ENCODE data around the gene HARS1. TPM values are rescaled to one million over a fixed set of nuclear protein-coding genes. Genes with fewer than 3 reads are reported as not detected.
"Not testable (repeated sequence)": the region's sequence is repeated elsewhere in the genome, so short reads cannot be mapped to it uniquely, and the experiment has no call there.

The HARS1 gene
- total and polyA plus RNA-seq, 3 donors from 2014 or later = 58.7 to 73.4 (median 63.9) TPM

DNA sequence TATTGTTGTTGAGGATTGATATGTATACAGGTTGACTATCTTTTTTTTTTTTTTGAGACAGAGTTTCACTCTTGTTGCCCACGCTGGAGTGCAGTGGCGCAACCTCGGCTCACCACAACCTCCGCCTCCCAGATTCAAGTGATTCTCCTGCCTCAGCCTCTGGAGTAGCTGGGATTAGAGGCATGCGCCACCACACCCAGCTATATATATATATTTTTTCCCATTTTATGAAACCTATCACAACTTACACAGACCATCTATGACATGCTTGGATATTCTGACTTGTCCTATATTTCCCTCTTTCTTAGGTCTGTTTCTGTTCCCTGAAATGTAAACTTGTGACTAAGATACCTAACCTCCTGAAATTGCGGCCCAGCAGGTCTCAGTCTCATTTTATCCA lies 63.2 kb downstream of the HARS1 start:
- intact Hi-C loops (cut with DNase I; ENCODE audit: low total_unique reads) = no loop called here
- no peak for TF ChIP-seq POLR2A (IDR thresholded peaks at IDR 0.05)
- TF ChIP-seq, protein P1, sequence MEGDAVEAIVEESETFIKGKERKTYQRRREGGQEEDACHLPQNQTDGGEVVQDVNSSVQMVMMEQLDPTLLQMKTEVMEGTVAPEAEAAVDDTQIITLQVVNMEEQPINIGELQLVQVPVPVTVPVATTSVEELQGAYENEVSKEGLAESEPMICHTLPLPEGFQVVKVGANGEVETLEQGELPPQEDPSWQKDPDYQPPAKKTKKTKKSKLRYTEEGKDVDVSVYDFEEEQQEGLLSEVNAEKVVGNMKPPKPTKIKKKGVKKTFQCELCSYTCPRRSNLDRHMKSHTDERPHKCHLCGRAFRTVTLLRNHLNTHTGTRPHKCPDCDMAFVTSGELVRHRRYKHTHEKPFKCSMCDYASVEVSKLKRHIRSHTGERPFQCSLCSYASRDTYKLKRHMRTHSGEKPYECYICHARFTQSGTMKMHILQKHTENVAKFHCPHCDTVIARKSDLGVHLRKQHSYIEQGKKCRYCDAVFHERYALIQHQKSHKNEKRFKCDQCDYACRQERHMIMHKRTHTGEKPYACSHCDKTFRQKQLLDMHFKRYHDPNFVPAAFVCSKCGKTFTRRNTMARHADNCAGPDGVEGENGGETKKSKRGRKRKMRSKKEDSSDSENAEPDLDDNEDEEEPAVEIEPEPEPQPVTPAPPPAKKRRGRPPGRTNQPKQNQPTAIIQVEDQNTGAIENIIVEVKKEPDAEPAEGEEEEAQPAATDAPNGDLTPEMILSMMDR (IDR thresholded peaks at IDR 0.05) = no peak
- Histone ChIP-seq H3K27me3 (no peaks in the 10 kb centered on the region), H3K9me3 (no peaks in the 10 kb centered on the region), H3K36me3 (ENCODE audit: low read depth, missing control alignments) (no peaks in the 10 kb centered on the region), H3K27ac (no peak overlapping the region), H3K4me1 (no peaks in the 10 kb centered on the region), H3K4me3 (no peak overlapping the region)
- DNase-seq = no peak
- WGBS, 2 donors = 86 to 89% methylated on average over 6 of the region's 6 CpGs

DNA sequence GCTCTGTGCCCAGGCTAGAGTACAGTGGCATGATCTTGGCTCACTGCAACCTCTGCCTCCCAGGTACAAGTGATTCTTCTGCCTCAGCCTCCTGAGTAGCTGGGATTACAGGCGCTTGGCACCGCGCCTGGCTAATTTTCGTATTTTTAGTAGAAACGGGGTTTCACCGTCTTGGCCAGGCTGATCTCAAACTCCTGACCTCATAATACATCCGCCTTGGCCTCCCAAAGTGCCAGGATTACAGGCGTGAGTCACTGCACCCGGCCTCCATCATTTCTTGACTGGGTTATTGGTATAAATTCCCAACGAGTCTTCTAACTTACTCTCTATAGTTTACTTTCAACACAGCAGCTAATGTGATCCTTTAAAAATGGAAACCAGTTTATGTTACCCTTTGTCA lies 66.3 kb downstream of the HARS1 start:
- H3K4me1 ChIP-seq; DNase-seq; H3K9me3 ChIP-seq; H3K4me3 ChIP-seq; H3K27me3 ChIP-seq; H3K27ac ChIP-seq; H3K36me3 ChIP-seq (ENCODE audit: low read depth, missing control alignments); intact Hi-C loops (cut with DNase I; ENCODE audit: low total_unique reads): not testable (repeated sequence)
- 85 to 92% methylated on average over 10 of the region's 10 CpGs for WGBS, 2 donors

Small RNA genes lying within 50 kb of the gene (microRNA-seq; reads per million reads assigned to microRNA genes)
- 2.8 to 4.9 reads per million in 2 donors for gene MIR3655 (ENCODE audit: borderline number of aligned reads in 2 of 2, borderline replicate concordance in 1 of 2)

Small RNA genes lying within 50 kb of the gene (small RNA-seq; reads per million reads assigned to genes)
- 12.8 to 13.9 reads per million in 2 donors for gene VTRNA1-1
- gene VTRNA1-2 = 3.0 to 5.8 reads per million in 2 donors
- 0 reads per million in 2 donors for gene VTRNA1-3

Other genes starting within 250 kb of the HARS1 start
- 10 to 100 TPM; 11.7 to 14.0 TPM for gene EIF4EBP3, start 143.7 kb downstream of the HARS1 start, total RNA-seq
- 47.3 TPM for gene EIF4EBP3, start 143.7 kb downstream of the HARS1 start, polyA plus RNA-seq (ENCODE audit: insufficient read depth, low read depth, low replicate concordance)
- gene SRA1, start 133.9 kb downstream of the HARS1 start, total RNA-seq = 10 to 100 TPM; 43.1 to 51.3 TPM
- 49.0 TPM for gene SRA1, start 133.9 kb downstream of the HARS1 start, polyA plus RNA-seq (ENCODE audit: insufficient read depth, low read depth, low replicate concordance)
- 100 to 1,000 TPM; 122 to 129 TPM for gene APBB3, start 126.8 kb downstream of the HARS1 start, total RNA-seq
- 73.1 TPM for gene APBB3, start 126.8 kb downstream of the HARS1 start, polyA plus RNA-seq (ENCODE audit: insufficient read depth, low read depth, low replicate concordance)
- 100 to 1,000 TPM in 1 of 2 donors, 10 to 100 TPM in 1; 84.3 to 105 TPM for gene SLC35A4, start 126.5 kb downstream of the HARS1 start, total RNA-seq
- gene SLC35A4, start 126.5 kb downstream of the HARS1 start, polyA plus RNA-seq (ENCODE audit: insufficient read depth, low read depth, low replicate concordance) = 97.0 TPM
- 10 to 100 TPM; 23.7 to 41.1 TPM for gene CD14, start 58.2 kb downstream of the HARS1 start, total RNA-seq
- 40.5 TPM for gene CD14, start 58.2 kb downstream of the HARS1 start, polyA plus RNA-seq (ENCODE audit: insufficient read depth, low read depth, low replicate concordance)
- 100 to 1,000 TPM in 1 of 2 donors, 10 to 100 TPM in 1; 58.0 to 103 TPM for gene TMCO6, start 51.9 kb downstream of the HARS1 start, total RNA-seq
- 34.5 TPM for gene TMCO6, start 51.9 kb downstream of the HARS1 start, polyA plus RNA-seq (ENCODE audit: insufficient read depth, low read depth, low replicate concordance)
- gene NDUFA2, start 43.7 kb downstream of the HARS1 start, total RNA-seq = 100 to 1,000 TPM in 1 of 2 donors, 10 to 100 TPM in 1; 82.6 to 109 TPM
- gene NDUFA2, start 43.7 kb downstream of the HARS1 start, polyA plus RNA-seq (ENCODE audit: insufficient read depth, low read depth, low replicate concordance) = 116 TPM
- 100 to 1,000 TPM; 160 to 192 TPM for gene IK, start 43.5 kb downstream of the HARS1 start, total RNA-seq
- 187 TPM for gene IK, start 43.5 kb downstream of the HARS1 start, polyA plus RNA-seq (ENCODE audit: insufficient read depth, low read depth, low replicate concordance)
- 10 to 100 TPM; 17.6 to 21.1 TPM for gene WDR55, start 26.5 kb downstream of the HARS1 start, total RNA-seq
- gene WDR55, start 26.5 kb downstream of the HARS1 start, polyA plus RNA-seq (ENCODE audit: insufficient read depth, low read depth, low replicate concordance) = 11.7 TPM
- gene DND1, start 17.8 kb downstream of the HARS1 start, total RNA-seq = 10 to 100 TPM; 31.8 to 47.2 TPM
- gene DND1, start 17.8 kb downstream of the HARS1 start, polyA plus RNA-seq (ENCODE audit: insufficient read depth, low read depth, low replicate concordance) = 21.8 TPM
- 10 to 100 TPM; 40.2 to 43.1 TPM for gene HARS2, start 85 bp upstream of the HARS1 start, total RNA-seq
- 30.8 TPM for gene HARS2, start 85 bp upstream of the HARS1 start, polyA plus RNA-seq (ENCODE audit: insufficient read depth, low read depth, low replicate concordance)
- gene ZMAT2, start 9.1 kb upstream of the HARS1 start, total RNA-seq = 10 to 100 TPM; 28.5 to 30.2 TPM
- 50.5 TPM for gene ZMAT2, start 9.1 kb upstream of the HARS1 start, polyA plus RNA-seq (ENCODE audit: insufficient read depth, low read depth, low replicate concordance)
- gene PCDHA1, start 94.8 kb upstream of the HARS1 start, total RNA-seq = 1 to 10 TPM; 1.7 to 2.6 TPM
- gene PCDHA1, start 94.8 kb upstream of the HARS1 start, polyA plus RNA-seq (ENCODE audit: insufficient read depth, low read depth, low replicate concordance) = 1.8 TPM
- 1 to 10 TPM; 1.0 to 1.3 TPM for gene PCDHA2, start 103.5 kb upstream of the HARS1 start, total RNA-seq
- 0.57 TPM for gene PCDHA2, start 103.5 kb upstream of the HARS1 start, polyA plus RNA-seq (ENCODE audit: insufficient read depth, low read depth, low replicate concordance)
- 1 to 10 TPM in 1 of 2 donors, under 1 TPM in 1; 0.79 to 2.0 TPM for gene PCDHA3, start 109.7 kb upstream of the HARS1 start, total RNA-seq
- gene PCDHA3, start 109.7 kb upstream of the HARS1 start, polyA plus RNA-seq (ENCODE audit: insufficient read depth, low read depth, low replicate concordance) = 0.74 TPM
- 1 to 10 TPM; 3.4 to 4.5 TPM for gene PCDHA4, start 115.7 kb upstream of the HARS1 start, total RNA-seq
- gene PCDHA4, start 115.7 kb upstream of the HARS1 start, polyA plus RNA-seq (ENCODE audit: insufficient read depth, low read depth, low replicate concordance) = 1.3 TPM
- gene PCDHA5, start 130.2 kb upstream of the HARS1 start, total RNA-seq = 1 to 10 TPM; 1.0 to 1.7 TPM
- 0.21 TPM for gene PCDHA5, start 130.2 kb upstream of the HARS1 start, polyA plus RNA-seq (ENCODE audit: insufficient read depth, low read depth, low replicate concordance)
- 1 to 10 TPM; 2.3 to 4.6 TPM for gene PCDHA6, start 136.6 kb upstream of the HARS1 start, total RNA-seq
- 0.88 TPM for gene PCDHA6, start 136.6 kb upstream of the HARS1 start, polyA plus RNA-seq (ENCODE audit: insufficient read depth, low read depth, low replicate concordance)
- gene PCDHA7, start 142.9 kb upstream of the HARS1 start, total RNA-seq = 1 to 10 TPM; 2.7 to 3.8 TPM
- 0.78 TPM for gene PCDHA7, start 142.9 kb upstream of the HARS1 start, polyA plus RNA-seq (ENCODE audit: insufficient read depth, low read depth, low replicate concordance)
- gene PCDHA8, start 149.8 kb upstream of the HARS1 start, total RNA-seq = 1 to 10 TPM; 1.2 to 1.9 TPM
- gene PCDHA8, start 149.8 kb upstream of the HARS1 start, polyA plus RNA-seq (ENCODE audit: insufficient read depth, low read depth, low replicate concordance) = 0.24 TPM
- gene PCDHA9, start 157.0 kb upstream of the HARS1 start, total RNA-seq = 1 to 10 TPM; 2.0 to 2.3 TPM
- gene PCDHA9, start 157.0 kb upstream of the HARS1 start, polyA plus RNA-seq (ENCODE audit: insufficient read depth, low read depth, low replicate concordance) = 1.1 TPM
- gene PCDHA10, start 164.5 kb upstream of the HARS1 start, total RNA-seq = 1 to 10 TPM; 3.3 to 4.4 TPM
- 0.95 TPM for gene PCDHA10, start 164.5 kb upstream of the HARS1 start, polyA plus RNA-seq (ENCODE audit: insufficient read depth, low read depth, low replicate concordance)
- gene PCDHA11, start 177.6 kb upstream of the HARS1 start, total RNA-seq = 1 to 10 TPM; 2.9 to 4.6 TPM
- gene PCDHA11, start 177.6 kb upstream of the HARS1 start, polyA plus RNA-seq (ENCODE audit: insufficient read depth, low read depth, low replicate concordance) = 2.7 TPM
- 1 to 10 TPM; 4.0 to 4.3 TPM for gene PCDHA12, start 183.9 kb upstream of the HARS1 start, total RNA-seq
- 1.9 TPM for gene PCDHA12, start 183.9 kb upstream of the HARS1 start, polyA plus RNA-seq (ENCODE audit: insufficient read depth, low read depth, low replicate concordance)
- gene PCDHA13, start 190.8 kb upstream of the HARS1 start, total RNA-seq = 1 to 10 TPM; 4.4 to 4.7 TPM
- 1.8 TPM for gene PCDHA13, start 190.8 kb upstream of the HARS1 start, polyA plus RNA-seq (ENCODE audit: insufficient read depth, low read depth, low replicate concordance)
- 1 to 10 TPM; 5.5 to 7.5 TPM for gene PCDHAC1, start 234.9 kb upstream of the HARS1 start, total RNA-seq
- gene PCDHAC1, start 234.9 kb upstream of the HARS1 start, polyA plus RNA-seq (ENCODE audit: insufficient read depth, low read depth, low replicate concordance) = 1.8 TPM